Measurements from ENCODE around the gene KDF1. TPM values are rescaled to one million over a fixed set of nuclear protein-coding genes. Genes with fewer than 3 reads are reported as not detected.

KDF1 gene
- total and polyA plus RNA-seq, 2 of the 13 experiments (the other 11 are each of a cell fraction or from before 2014, with no cell fraction given), result 1.9 to 4.9 TPM

- TF ChIP-seq ZNF670 (CRISPR knock-in tag; IDR thresholded peaks at IDR 0.05; ENCODE audit: borderline replicate concordance), result 0 out of 2 replicates have a peak, but pooled peaks have one; percentile 49
- TF ChIP-seq KDM3A (CRISPR knock-in tag; IDR thresholded peaks at IDR 0.05; ENCODE audit: low read depth), result no peak
- TF ChIP-seq ZBTB4 (CRISPR knock-in tag; IDR thresholded peaks at IDR 0.05; ENCODE audit: borderline replicate concordance), result no peak
- TF ChIP-seq IRF2 (CRISPR knock-in tag; IDR thresholded peaks at IDR 0.05), result 0 out of 2 replicates have a peak, but pooled peaks have one; percentile 21
- TF ChIP-seq NFYB (CRISPR knock-in tag; IDR thresholded peaks at IDR 0.05), result no peak
- TF ChIP-seq ZSCAN21 (CRISPR knock-in tag; IDR thresholded peaks at IDR 0.05; ENCODE audit: borderline replicate concordance), result peak; percentile 60
- TF ChIP-seq JUNB (CRISPR knock-in tag; IDR thresholded peaks at IDR 0.05; ENCODE audit: borderline replicate concordance), result no peak
- TF ChIP-seq NR2F2 (IDR thresholded peaks at IDR 0.05; ENCODE audit: borderline replicate concordance, low read depth), result no peak
- TF ChIP-seq ZFP91 (CRISPR knock-in tag; IDR thresholded peaks at IDR 0.05; ENCODE audit: borderline replicate concordance), result peak; percentile 57; the same call in 1 of the 2 replicates
- TF ChIP-seq ZBTB2 (CRISPR knock-in tag; IDR thresholded peaks at IDR 0.05; ENCODE audit: low read depth), result no peak
- peak; percentile 54 for TF ChIP-seq ASH2L (IDR thresholded peaks at IDR 0.05; ENCODE audit: insufficient read length, low read depth, low read length)
- 0 out of 2 replicates have a peak, but pooled peaks have one; percentile 38 for TF ChIP-seq ZNF766 (CRISPR knock-in tag; IDR thresholded peaks at IDR 0.05; ENCODE audit: borderline replicate concordance)
- peak; percentile 48 for TF ChIP-seq TEAD3 (CRISPR knock-in tag; optimal IDR thresholded peaks at IDR 0.05; ENCODE audit: borderline replicate concordance)
- TF ChIP-seq REPIN1 (CRISPR knock-in tag; IDR thresholded peaks at IDR 0.05; ENCODE audit: borderline replicate concordance, low read depth), result no peak
- TF ChIP-seq CBX2 (IDR thresholded peaks at IDR 0.05; ENCODE audit: low read depth, low read length), result no peak
- no peak for TF ChIP-seq CBX2 (CRISPR knock-in tag; IDR thresholded peaks at IDR 0.05; ENCODE audit: low read depth)
- 0 out of 2 replicates have a peak, but pooled peaks have one; percentile 41 for TF ChIP-seq ZNF556 (CRISPR knock-in tag; IDR thresholded peaks at IDR 0.05; ENCODE audit: borderline replicate concordance)
- no peak for TF ChIP-seq ZNF460 (CRISPR knock-in tag; IDR thresholded peaks at IDR 0.05; ENCODE audit: borderline replicate concordance)
- TF ChIP-seq HOXA3 (CRISPR knock-in tag; IDR thresholded peaks at IDR 0.05), result peak; percentile 64
- peak; percentile 52; the same call in 1 of the 2 replicates for TF ChIP-seq TFDP1 (CRISPR knock-in tag; IDR thresholded peaks at IDR 0.05; ENCODE audit: borderline replicate concordance)
- no peak for TF ChIP-seq SCMH1 (CRISPR knock-in tag; IDR thresholded peaks at IDR 0.05; ENCODE audit: borderline replicate concordance)
These were observed at the start of gene KDF1 (continued) for GRCh38 chr1:26959722-26960624.
